ENCODE data around the gene TEK.

DNA sequence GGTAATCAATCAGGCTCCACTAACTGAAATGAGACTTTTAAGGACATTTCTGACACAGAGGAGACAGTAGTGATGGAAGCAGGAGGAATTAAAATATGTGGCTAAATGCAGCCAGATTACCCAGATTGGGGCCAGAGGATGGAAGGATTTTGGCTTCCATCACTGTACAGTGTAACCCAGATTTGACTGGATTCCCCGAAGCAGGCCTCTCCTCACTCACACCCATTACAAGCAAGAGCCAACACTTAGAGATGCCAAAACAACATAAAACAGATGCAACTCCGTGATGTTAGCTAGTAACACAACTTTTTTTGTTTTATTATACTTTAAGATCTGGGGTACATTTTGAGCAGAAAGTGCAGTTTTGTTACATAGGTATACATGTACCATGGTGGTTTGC, 17.6 kb downstream of the TEK start:
- TF ChIP-seq GABPA (IDR thresholded peaks at IDR 0.05; ENCODE audit: low read depth) (no peak), SPI1 (IDR thresholded peaks at IDR 0.05; ENCODE audit: borderline replicate concordance, low read depth) (no peak)
- TF ChIP-seq, protein P1, sequence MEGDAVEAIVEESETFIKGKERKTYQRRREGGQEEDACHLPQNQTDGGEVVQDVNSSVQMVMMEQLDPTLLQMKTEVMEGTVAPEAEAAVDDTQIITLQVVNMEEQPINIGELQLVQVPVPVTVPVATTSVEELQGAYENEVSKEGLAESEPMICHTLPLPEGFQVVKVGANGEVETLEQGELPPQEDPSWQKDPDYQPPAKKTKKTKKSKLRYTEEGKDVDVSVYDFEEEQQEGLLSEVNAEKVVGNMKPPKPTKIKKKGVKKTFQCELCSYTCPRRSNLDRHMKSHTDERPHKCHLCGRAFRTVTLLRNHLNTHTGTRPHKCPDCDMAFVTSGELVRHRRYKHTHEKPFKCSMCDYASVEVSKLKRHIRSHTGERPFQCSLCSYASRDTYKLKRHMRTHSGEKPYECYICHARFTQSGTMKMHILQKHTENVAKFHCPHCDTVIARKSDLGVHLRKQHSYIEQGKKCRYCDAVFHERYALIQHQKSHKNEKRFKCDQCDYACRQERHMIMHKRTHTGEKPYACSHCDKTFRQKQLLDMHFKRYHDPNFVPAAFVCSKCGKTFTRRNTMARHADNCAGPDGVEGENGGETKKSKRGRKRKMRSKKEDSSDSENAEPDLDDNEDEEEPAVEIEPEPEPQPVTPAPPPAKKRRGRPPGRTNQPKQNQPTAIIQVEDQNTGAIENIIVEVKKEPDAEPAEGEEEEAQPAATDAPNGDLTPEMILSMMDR (IDR thresholded peaks at IDR 0.05; ENCODE audit: insufficient read depth, low read length), result no peak
- TF ChIP-seq, protein P2, sequence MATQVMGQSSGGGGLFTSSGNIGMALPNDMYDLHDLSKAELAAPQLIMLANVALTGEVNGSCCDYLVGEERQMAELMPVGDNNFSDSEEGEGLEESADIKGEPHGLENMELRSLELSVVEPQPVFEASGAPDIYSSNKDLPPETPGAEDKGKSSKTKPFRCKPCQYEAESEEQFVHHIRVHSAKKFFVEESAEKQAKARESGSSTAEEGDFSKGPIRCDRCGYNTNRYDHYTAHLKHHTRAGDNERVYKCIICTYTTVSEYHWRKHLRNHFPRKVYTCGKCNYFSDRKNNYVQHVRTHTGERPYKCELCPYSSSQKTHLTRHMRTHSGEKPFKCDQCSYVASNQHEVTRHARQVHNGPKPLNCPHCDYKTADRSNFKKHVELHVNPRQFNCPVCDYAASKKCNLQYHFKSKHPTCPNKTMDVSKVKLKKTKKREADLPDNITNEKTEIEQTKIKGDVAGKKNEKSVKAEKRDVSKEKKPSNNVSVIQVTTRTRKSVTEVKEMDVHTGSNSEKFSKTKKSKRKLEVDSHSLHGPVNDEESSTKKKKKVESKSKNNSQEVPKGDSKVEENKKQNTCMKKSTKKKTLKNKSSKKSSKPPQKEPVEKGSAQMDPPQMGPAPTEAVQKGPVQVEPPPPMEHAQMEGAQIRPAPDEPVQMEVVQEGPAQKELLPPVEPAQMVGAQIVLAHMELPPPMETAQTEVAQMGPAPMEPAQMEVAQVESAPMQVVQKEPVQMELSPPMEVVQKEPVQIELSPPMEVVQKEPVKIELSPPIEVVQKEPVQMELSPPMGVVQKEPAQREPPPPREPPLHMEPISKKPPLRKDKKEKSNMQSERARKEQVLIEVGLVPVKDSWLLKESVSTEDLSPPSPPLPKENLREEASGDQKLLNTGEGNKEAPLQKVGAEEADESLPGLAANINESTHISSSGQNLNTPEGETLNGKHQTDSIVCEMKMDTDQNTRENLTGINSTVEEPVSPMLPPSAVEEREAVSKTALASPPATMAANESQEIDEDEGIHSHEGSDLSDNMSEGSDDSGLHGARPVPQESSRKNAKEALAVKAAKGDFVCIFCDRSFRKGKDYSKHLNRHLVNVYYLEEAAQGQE (IDR thresholded peaks at IDR 0.05; ENCODE audit: insufficient replicate concordance, low read depth), result no peak
